HTR-8/SVneo (cell line): Measurements from ENCODE around the gene TOMM22.

Experiments
- DNase-seq: peaks from one replicate; pipeline ENCODE4 v3.0.0; 2011; ENCODE audit warnings: low spot score, mixed read lengths; ENCODE audit not compliant: insufficient read length
- FAIRE-seq: peaks from 2 replicates; lab custom pipeline; 2011; peaks lifted over from hg19 to GRCh38; lab: Jason Lieb, UNC

Gene TOMM22

GRCh38 chr22:38694940-38695339 is 13.2 kb downstream of the TOMM22 start:
- no peak for DNase-seq
- FAIRE-seq, result no peak

DNA sequence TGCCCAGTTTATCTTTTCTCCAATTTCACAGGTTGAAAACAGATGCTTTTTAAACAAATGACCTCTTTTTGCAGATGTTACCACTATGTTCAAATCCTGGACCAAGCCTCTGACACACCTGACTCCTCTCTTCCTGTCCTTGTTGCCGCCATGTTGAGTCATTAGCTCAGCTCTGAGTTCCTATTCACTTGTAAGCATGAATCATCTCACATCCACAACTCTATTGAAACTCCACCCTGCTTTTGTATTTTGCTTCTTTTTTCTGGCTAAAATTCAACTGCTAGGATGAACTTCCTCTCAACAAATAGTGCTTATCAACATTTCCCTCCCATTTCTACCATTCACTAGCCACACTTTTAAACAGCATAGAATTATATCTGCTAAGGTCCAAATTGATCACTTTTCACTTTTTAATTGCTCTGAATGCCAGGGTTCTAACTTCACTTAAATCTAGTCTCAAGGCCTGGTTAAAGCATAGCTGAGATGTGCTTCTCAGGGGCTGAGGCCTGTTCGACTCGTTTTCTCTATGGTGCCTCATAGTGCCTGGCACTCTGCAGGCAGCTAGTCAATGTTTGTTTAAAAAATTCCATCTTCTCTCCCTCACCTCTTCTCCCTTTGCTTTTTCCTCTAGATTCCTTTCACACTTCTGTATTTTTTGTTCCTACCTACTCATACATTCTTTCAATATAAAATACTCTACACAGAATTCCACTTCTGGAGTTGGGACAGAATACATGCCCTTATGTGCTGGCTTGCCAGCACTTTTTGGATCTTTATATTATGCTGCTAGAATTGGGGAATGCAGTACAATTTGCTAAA is 15.1 kb downstream of the TOMM22 start:
- FAIRE-seq (no peak), DNase-seq (no peak)

- FAIRE-seq, result no peak
- DNase-seq, result no peak
Observed at GRCh38 chr22:38697425-38698089, 15.8 kb downstream of the TOMM22 start.

- DNase-seq (no peak), FAIRE-seq (no peak)
Observed at GRCh38 chr22:38698407-38699094, 16.8 kb downstream of the TOMM22 start.

- FAIRE-seq, result no peak
- DNase-seq, result no peak
Observed at GRCh38 chr22:38699143-38699542, 17.4 kb downstream of the TOMM22 start.

DNA sequence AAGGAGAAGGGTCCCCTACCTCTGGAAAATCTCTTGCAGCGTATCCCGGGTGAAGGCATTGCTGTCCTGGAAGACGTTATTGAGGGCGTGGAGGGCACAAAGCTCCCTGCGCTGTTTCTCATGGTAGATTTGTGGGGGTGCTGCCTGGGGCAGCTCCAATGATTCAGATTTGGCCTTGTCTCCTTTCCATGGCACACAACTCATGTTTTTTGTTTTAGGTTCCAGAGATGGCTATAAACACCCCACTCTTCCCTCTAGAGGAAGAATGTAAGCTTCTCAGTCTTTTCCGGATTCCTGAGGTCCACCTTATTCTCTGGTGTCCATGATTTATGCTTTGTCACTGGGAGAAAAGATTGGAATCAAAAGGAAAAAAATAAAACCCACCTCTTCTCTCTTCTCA is 18.0 kb downstream of the TOMM22 start:
- FAIRE-seq (no peak), DNase-seq (no peak)

- FAIRE-seq (no peak), DNase-seq (no peak)
Observed at GRCh38 chr22:38700270-38700788, 18.6 kb downstream of the TOMM22 start.

DNA sequence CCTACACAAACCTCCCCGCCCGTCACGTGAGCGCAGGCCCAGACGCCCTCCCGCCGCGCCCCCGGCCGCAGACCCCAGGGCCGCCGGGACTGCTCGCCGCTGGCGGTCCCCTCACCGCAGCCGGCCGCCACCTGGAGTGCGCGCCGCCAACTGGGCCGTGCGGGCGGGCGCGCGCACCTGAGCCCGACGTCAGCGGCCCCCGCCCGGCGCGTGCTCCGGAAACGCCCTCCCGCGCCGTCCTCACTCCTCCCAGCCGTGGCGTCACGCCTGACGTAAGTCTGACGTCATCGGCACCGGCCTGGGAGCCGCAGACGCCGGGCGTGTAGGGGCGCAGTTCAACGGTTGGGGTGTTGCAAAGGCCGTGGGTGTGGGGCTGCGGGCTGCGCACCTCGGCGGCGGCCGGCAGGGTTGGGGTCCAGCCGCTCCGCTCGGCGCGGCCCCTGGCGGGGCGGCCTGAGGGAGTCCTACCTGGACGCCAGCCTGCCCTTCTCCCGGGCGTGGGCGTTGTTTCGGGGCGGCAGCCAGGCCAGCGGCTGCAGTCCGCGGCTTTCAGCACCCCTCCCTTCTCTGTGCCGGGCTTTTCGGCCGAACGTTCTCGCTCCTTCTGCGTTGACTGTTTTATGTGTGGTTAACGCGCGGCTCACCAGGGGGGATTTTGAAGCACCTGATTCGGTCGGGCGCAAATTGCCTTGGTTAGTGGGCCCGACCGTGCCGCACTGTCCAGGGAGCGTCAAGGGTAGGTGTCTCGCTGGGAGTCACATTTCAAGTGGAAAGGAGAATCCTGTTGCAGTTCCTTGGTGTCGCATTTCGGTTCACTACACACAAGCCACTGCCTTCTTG is 19.3 kb downstream of the TOMM22 start, which contains the start of gene JOSD1:
Gene JOSD1, minus strand, starts transcription at position 155 of the 840 bp plus-strand sequence. CDS start 956 bp downstream, outside the sequence.
- FAIRE-seq (peak; percentile 16), DNase-seq (peak; percentile 78)

- DNase-seq, result no peak
Observed at GRCh38 chr22:38704654-38705234, 23.0 kb downstream of the TOMM22 start.

GRCh38 chr22:38705235-38706100 is 23.7 kb downstream of the TOMM22 start, which contains the start of gene GTPBP1:
Gene GTPBP1 (plus strand): TSS chr22:38705944. CDS start chr22:38705956, 12 bp downstream.
- FAIRE-seq, result peak; percentile 80

More at GRCh38 chr22:38704654-38705234, 23.0 kb downstream of the TOMM22 start:
- FAIRE-seq, result no peak

GRCh38 chr22:38706101-38706900 is 24.5 kb downstream of the TOMM22 start:
- DNase-seq (no peak), FAIRE-seq (no peak)

More at GRCh38 chr22:38705235-38706100, 23.7 kb downstream of the TOMM22 start, which contains the start of gene GTPBP1:
- DNase-seq, result peak; percentile 95

GRCh38 chr22:38706901-38707195 is 25.1 kb downstream of the TOMM22 start:
- no peak for DNase-seq

DNA sequence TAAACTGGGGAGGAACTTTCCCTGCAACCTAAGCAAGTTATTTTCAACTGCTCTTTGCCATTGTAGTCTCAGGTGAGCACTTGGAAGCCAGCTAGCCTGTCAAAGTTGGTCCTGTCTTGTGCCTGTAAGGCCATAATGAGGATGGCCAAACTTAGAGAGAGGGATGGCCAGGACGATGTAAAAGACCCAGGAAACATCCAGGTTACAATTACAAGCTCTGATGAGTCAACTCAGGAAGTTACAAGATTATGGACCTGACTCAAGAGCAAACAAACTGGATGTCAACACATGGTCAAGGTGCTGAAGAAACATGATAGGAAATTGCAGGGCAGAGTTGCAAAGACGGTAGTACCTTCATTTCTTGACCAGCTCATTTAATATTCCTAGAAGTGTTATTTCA is 25.6 kb downstream of the TOMM22 start:
- DNase-seq (no peak), FAIRE-seq (no peak)

More at GRCh38 chr22:38706901-38707195, 25.1 kb downstream of the TOMM22 start:
- FAIRE-seq, result no peak

- no peak for DNase-seq
- no peak for FAIRE-seq
Observed at GRCh38 chr22:38707984-38708383, 26.2 kb downstream of the TOMM22 start.

GRCh38 chr22:38709306-38709705 is 27.5 kb downstream of the TOMM22 start:
- no peak for DNase-seq
- no peak for FAIRE-seq

GRCh38 chr22:38710351-38710750 is 28.6 kb downstream of the TOMM22 start:
- FAIRE-seq, result no peak

DNA sequence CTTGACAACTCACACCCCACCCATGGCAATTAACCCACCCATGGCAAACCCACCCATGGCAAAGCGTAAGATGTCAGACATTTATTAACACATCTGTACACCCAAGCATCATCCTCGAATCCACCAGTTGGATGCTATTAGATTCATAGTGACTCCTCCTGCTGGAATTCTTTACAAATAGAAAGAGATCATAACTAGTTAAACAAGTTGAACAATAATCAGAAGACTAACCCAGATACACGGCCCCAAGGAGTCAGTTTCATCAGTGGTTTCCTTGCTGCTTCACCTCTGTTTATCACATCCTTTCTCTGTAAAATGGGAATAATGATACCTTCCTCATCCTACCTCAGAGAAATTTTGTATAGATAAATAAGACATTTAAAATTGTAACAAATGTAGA is 29.1 kb downstream of the TOMM22 start:
- no peak for DNase-seq
- no peak for FAIRE-seq

More at GRCh38 chr22:38710351-38710750, 28.6 kb downstream of the TOMM22 start:
- no peak for DNase-seq
